HepG2 (cell line): Measurements from ENCODE around the gene SNX9. TPM values are rescaled to one million over a fixed set of nuclear protein-coding genes. Genes with fewer than 3 reads are reported as not detected.

Experiments used
- ATF7 ChIP-seq, 2 experiments: fragments of 450-650 bp in 1 of 2; sonication (generic) in 1 of 2; formaldehyde crosslinking in 1 of 2; IDR thresholded peaks; 2 replicates each; pipeline versions ENCODE4 v1.4.0 to v1.6.1; 2016 to 2020; ENCODE audit warnings: antibody characterized with exemption in 1 of 2, mild to moderate bottlenecking in 1 of 2, missing genetic modification reagents in 1 of 2
- FOSL2 ChIP-seq: sonication (generic); formaldehyde crosslinking; IDR thresholded peaks from 2 replicates; pipeline ENCODE4 v1.4.0; 2020; ENCODE audit warnings: missing genetic modification reagents
- MED1 ChIP-seq: sonication (generic); formaldehyde crosslinking; IDR thresholded peaks from 2 replicates; pipeline ENCODE4 v1.4.0; 2020; ENCODE audit warnings: missing genetic modification reagents
- MLLT10 ChIP-seq: sonication (generic); formaldehyde crosslinking; IDR thresholded peaks from 2 replicates; pipeline ENCODE4 v1.4.0; 2020; ENCODE audit warnings: missing genetic modification reagents
- NCOR1 ChIP-seq: fragments of 200-600 bp; sonication (generic); IDR thresholded peaks from 2 replicates; pipeline ENCODE4 v1.7.0; 2017; ENCODE audit warnings: antibody characterized with exemption, low read length, borderline replicate concordance
- NR2F1 ChIP-seq, 2 experiments: fragments of 450-650 bp in 1 of 2; formaldehyde crosslinking in 1 of 2; IDR thresholded peaks; 2 replicates each; pipeline versions ENCODE4 v1.5.0 to v1.6.1; 2016 to 2020; ENCODE audit warnings: mild to moderate bottlenecking in 1 of 2, missing compliant biosample characterization in 1 of 2, missing genetic modification reagents in 1 of 2, moderate library complexity in 1 of 2
- NRL ChIP-seq: sonication (generic); formaldehyde crosslinking; IDR thresholded peaks from 2 replicates; pipeline ENCODE4 v1.5.0; 2020; ENCODE audit warnings: missing genetic modification reagents, mild to moderate bottlenecking, moderate library complexity, borderline replicate concordance
- PPARG ChIP-seq: conservative IDR thresholded peaks from 2 replicates; pipeline ENCODE4 v1.6.1; 2016; ENCODE audit warnings: missing biosample characterization, missing genetic modification reagents
- SNAI1 ChIP-seq: sonication (generic); formaldehyde crosslinking; IDR thresholded peaks from 2 replicates; pipeline ENCODE4 v1.5.0; 2020; ENCODE audit warnings: mild to moderate bottlenecking, missing genetic modification reagents, borderline replicate concordance
- SSRP1 ChIP-seq: IDR thresholded peaks from 2 replicates; pipeline ENCODE4 v1.6.1; 2016; ENCODE audit warnings: control low read depth
- TCF7L2 ChIP-seq: IDR thresholded peaks from 2 replicates; pipeline ENCODE4 v1.6.1; 2011; ENCODE audit warnings: mild to moderate bottlenecking, low read depth, low read length, moderate library complexity
- YY1 ChIP-seq: IDR thresholded peaks from 2 replicates; pipeline ENCODE4 v1.6.1; 2011; ENCODE audit warnings: low read length, low read depth, moderate library complexity, mild to moderate bottlenecking; ENCODE audit not compliant: insufficient read depth, insufficient replicate concordance
- ZNF17 ChIP-seq: sonication (generic); formaldehyde crosslinking; IDR thresholded peaks from 2 replicates; pipeline ENCODE4 v1.5.0; 2020; ENCODE audit warnings: mild to moderate bottlenecking, missing genetic modification reagents
- ZNF253 ChIP-seq: sonication (generic); formaldehyde crosslinking; IDR thresholded peaks from 2 replicates; pipeline ENCODE4 v1.8.0; 2022; ENCODE audit warnings: mild to moderate bottlenecking, missing genetic modification reagents, borderline replicate concordance
- ZNF256 ChIP-seq: sonication (generic); formaldehyde crosslinking; conservative IDR thresholded peaks from 2 replicates; pipeline ENCODE4 v1.4.0; 2020; ENCODE audit warnings: missing genetic modification reagents
- ZNF33A ChIP-seq: sonication (generic); formaldehyde crosslinking; IDR thresholded peaks from 2 replicates; pipeline ENCODE4 v1.5.1; 2020; ENCODE audit warnings: missing genetic modification reagents, mild to moderate bottlenecking, moderate library complexity, borderline replicate concordance
- ZNF350 ChIP-seq: sonication (generic); formaldehyde crosslinking; IDR thresholded peaks from 2 replicates; pipeline ENCODE4 v1.4.0; 2020; ENCODE audit warnings: mild to moderate bottlenecking, low read depth, missing genetic modification reagents, borderline replicate concordance
- ZNF83 ChIP-seq: sonication (generic); formaldehyde crosslinking; IDR thresholded peaks from 2 replicates; pipeline ENCODE4 v1.4.0; 2020; ENCODE audit warnings: missing genetic modification reagents, mild to moderate bottlenecking, borderline replicate concordance
- polyA plus RNA-seq, 8 experiments: library from polyadenylated mRNA; depleted of rRNA in 3 of 8; stranded (reverse) in 7 of 8; unstranded in 1 of 8; fragments of >200 nt; fragmentation: Illumina TruSeq in 4 of 8; extraction: Trizol in 4 of 8; gene quantifications; 2 replicates each; pipeline versions ENCODE4 v1.2.1 to v1.2.3, GENCODE V29; 2011 to 2016; ENCODE audit warnings: low read depth in 4 of 8, missing spikeins in 1 of 8, mixed read lengths in 1 of 8; ENCODE audit not compliant: insufficient read depth in 1 of 8
- total RNA-seq, 5 experiments: library from RNA; depleted of rRNA; stranded (reverse); fragments of >200 nt; fragmentation: Illumina TruSeq; extraction: Trizol; gene quantifications; 2 replicates each; pipeline ENCODE4 v1.2.3, GENCODE V29; 2016; ENCODE audit warnings: low read depth in 1 of 5
- TF ChIP-seq, protein P1 (sequence below): sonication (generic); formaldehyde crosslinking; IDR thresholded peaks from 2 replicates; pipeline ENCODE4 v1.9.0; 2022; ENCODE audit warnings: low read depth, missing genetic modification reagents
- TF ChIP-seq, protein P2 (sequence below): sonication (generic); formaldehyde crosslinking; IDR thresholded peaks from 2 replicates; pipeline ENCODE4 v1.4.0; 2020; ENCODE audit warnings: mild to moderate bottlenecking, missing genetic modification reagents, borderline replicate concordance
- TF ChIP-seq, protein P3 (sequence below): sonication (generic); formaldehyde crosslinking; conservative IDR thresholded peaks from 2 replicates; pipeline ENCODE4 v1.8.1; 2023; ENCODE audit warnings: missing genetic modification reagents

SNX9 gene
- total and polyA plus RNA-seq, 2 of the 13 experiments (the other 11 are each of a cell fraction or from before 2014, with no cell fraction given): 21.9 to 36.0 TPM

DNA sequence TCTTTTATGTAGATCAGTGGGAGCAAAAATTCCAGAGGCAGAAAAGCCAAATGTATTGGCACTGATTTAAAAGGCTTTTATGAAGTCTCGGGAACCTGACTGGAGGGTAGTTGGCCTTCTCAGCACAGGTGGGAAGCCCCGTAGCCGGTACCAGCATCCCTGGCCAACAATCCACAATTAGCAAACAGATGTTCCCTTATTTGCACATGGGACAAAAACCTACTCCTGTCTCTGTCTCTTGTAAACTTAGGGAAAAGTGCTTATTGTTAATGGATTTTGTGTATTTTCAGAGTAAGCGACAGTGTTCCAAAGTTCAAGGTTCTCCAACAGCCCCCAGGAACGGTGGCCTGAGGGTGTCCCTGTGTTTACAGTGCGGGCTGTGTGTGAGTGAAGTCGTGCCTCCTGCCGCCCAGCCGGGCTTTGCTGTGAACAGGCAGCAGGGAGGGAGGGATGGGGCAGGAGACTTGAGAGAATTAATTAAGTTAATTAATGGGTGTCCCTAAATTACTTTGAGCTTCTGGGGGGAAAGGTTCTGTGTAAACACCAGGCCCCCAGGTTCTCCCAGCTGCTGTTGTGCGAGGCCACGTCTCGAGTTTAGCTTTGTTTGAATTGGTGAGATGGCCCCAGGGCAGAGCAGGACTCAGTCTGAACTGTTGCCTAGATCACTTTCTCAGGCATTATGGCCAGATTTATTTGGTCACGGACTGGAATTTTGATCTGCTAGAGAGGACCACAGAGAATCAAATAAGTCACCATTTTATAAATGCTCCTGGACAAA is 162.5 kb downstream of the SNX9 start (continued):
- TF ChIP-seq FOSL2 (CRISPR knock-in tag) (peak; percentile 88), YY1 (peak; percentile 56), PPARG (CRISPR knock-in tag) (peak; percentile 97), ZNF33A (CRISPR knock-in tag) (peak; percentile 71; the same call in 1 of the 2 replicates), ZNF17 (CRISPR knock-in tag) (no peak), NCOR1 (peak; percentile 98), MLLT10 (CRISPR knock-in tag) (0 out of 2 replicates have a peak, but pooled peaks have one; percentile 21), ZNF256 (CRISPR knock-in tag) (0 out of 2 replicates have a peak, but pooled peaks have one; percentile 47), ZNF83 (CRISPR knock-in tag) (no peak), SNAI1 (CRISPR knock-in tag) (peak; percentile 21; the same call in 1 of the 2 replicates), ZNF253 (CRISPR knock-in tag) (no peak), ATF7 (IDR thresholded peaks at IDR 0.05) (no peak), ATF7 (CRISPR knock-in tag; IDR thresholded peaks at IDR 0.05) (peak; percentile 47; the same call in 1 of the 2 replicates), NR2F1 (CRISPR knock-in tag; IDR thresholded peaks at IDR 0.05) (peak; percentile 64 to 77; a peak in 3 of 4 replicates), MED1 (CRISPR knock-in tag) (peak; percentile 98), SSRP1 (CRISPR knock-in tag) (no peak; the same call in 1 of the 2 replicates), ZNF350 (CRISPR knock-in tag) (peak; percentile 54), TCF7L2 (no peak), NRL (no peak; the same call in 1 of the 2 replicates)
- TF ChIP-seq, protein P1, sequence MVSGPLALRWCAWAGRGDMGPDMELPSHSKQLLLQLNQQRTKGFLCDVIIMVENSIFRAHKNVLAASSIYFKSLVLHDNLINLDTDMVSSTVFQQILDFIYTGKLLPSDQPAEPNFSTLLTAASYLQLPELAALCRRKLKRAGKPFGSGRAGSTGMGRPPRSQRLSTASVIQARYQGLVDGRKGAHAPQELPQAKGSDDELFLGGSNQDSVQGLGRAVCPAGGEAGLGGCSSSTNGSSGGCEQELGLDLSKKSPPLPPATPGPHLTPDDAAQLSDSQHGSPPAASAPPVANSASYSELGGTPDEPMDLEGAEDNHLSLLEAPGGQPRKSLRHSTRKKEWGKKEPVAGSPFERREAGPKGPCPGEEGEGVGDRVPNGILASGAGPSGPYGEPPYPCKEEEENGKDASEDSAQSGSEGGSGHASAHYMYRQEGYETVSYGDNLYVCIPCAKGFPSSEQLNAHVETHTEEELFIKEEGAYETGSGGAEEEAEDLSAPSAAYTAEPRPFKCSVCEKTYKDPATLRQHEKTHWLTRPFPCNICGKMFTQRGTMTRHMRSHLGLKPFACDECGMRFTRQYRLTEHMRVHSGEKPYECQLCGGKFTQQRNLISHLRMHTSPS (CRISPR knock-in tag): no peak
- TF ChIP-seq, protein P2, sequence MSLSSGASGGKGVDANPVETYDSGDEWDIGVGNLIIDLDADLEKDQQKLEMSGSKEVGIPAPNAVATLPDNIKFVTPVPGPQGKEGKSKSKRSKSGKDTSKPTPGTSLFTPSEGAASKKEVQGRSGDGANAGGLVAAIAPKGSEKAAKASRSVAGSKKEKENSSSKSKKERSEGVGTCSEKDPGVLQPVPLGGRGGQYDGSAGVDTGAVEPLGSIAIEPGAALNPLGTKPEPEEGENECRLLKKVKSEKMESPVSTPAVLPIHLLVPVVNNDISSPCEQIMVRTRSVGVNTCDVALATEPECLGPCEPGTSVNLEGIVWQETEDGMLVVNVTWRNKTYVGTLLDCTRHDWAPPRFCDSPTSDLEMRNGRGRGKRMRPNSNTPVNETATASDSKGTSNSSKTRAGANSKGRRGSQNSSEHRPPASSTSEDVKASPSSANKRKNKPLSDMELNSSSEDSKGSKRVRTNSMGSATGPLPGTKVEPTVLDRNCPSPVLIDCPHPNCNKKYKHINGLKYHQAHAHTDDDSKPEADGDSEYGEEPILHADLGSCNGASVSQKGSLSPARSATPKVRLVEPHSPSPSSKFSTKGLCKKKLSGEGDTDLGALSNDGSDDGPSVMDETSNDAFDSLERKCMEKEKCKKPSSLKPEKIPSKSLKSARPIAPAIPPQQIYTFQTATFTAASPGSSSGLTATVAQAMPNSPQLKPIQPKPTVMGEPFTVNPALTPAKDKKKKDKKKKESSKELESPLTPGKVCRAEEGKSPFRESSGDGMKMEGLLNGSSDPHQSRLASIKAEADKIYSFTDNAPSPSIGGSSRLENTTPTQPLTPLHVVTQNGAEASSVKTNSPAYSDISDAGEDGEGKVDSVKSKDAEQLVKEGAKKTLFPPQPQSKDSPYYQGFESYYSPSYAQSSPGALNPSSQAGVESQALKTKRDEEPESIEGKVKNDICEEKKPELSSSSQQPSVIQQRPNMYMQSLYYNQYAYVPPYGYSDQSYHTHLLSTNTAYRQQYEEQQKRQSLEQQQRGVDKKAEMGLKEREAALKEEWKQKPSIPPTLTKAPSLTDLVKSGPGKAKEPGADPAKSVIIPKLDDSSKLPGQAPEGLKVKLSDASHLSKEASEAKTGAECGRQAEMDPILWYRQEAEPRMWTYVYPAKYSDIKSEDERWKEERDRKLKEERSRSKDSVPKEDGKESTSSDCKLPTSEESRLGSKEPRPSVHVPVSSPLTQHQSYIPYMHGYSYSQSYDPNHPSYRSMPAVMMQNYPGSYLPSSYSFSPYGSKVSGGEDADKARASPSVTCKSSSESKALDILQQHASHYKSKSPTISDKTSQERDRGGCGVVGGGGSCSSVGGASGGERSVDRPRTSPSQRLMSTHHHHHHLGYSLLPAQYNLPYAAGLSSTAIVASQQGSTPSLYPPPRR (CRISPR knock-in tag): peak; percentile 98
- TF ChIP-seq, protein P3, sequence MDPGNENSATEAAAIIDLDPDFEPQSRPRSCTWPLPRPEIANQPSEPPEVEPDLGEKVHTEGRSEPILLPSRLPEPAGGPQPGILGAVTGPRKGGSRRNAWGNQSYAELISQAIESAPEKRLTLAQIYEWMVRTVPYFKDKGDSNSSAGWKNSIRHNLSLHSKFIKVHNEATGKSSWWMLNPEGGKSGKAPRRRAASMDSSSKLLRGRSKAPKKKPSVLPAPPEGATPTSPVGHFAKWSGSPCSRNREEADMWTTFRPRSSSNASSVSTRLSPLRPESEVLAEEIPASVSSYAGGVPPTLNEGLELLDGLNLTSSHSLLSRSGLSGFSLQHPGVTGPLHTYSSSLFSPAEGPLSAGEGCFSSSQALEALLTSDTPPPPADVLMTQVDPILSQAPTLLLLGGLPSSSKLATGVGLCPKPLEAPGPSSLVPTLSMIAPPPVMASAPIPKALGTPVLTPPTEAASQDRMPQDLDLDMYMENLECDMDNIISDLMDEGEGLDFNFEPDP: no peak
